Coronary artery (tissue), 2 donors: ENCODE data around the gene SCLT1.

Source experiments
- DNase-seq: peaks from one replicate; pipeline ENCODE4 v3.0.0-alpha.2; 2017; ENCODE audit warnings: low spot score
- H3K27ac ChIP-seq, 2 donors: fragments of 200-600 bp; sonication (generic); one replicate each; pipeline ENCODE4 v1.5.1; 2016 to 2019
- H3K4me3 ChIP-seq: fragments of 200-600 bp; sonication (generic); 2 replicates; pipeline ENCODE4 v1.5.1; 2016; ENCODE audit warnings: mild to moderate bottlenecking, moderate library complexity
- TF ChIP-seq, protein P1 (sequence below): fragments of 200-600 bp; sonication (generic); IDR thresholded peaks from one replicate; pipeline ENCODE4 v1.5.1; 2019; ENCODE audit warnings: antibody characterized with exemption

The SCLT1 gene

DNA sequence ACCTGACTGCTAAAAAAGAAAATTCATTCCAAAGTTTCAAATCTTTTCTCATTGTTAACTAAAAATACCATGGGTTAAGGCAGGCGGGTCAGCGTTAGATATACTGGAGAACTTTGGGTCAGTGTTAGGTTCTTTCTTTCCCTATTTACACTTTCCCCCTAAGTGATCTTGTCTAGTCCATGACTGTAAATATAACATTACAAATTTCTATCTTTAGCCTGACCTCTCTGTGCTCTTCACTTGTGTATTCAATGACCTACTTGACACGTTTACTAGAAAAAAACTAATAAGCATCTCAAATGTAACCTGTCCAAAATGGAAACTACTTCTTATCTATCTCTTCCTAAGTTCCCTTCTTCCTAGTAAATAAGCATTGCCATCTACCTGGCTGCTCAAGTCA is 188.5 kb downstream of the SCLT1 start:
- Histone ChIP-seq H3K27ac (no peak overlapping the region), H3K4me3 (no peak overlapping the region)
- DNase-seq = no peak
- TF ChIP-seq, protein P1, sequence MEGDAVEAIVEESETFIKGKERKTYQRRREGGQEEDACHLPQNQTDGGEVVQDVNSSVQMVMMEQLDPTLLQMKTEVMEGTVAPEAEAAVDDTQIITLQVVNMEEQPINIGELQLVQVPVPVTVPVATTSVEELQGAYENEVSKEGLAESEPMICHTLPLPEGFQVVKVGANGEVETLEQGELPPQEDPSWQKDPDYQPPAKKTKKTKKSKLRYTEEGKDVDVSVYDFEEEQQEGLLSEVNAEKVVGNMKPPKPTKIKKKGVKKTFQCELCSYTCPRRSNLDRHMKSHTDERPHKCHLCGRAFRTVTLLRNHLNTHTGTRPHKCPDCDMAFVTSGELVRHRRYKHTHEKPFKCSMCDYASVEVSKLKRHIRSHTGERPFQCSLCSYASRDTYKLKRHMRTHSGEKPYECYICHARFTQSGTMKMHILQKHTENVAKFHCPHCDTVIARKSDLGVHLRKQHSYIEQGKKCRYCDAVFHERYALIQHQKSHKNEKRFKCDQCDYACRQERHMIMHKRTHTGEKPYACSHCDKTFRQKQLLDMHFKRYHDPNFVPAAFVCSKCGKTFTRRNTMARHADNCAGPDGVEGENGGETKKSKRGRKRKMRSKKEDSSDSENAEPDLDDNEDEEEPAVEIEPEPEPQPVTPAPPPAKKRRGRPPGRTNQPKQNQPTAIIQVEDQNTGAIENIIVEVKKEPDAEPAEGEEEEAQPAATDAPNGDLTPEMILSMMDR = no peak

DNA sequence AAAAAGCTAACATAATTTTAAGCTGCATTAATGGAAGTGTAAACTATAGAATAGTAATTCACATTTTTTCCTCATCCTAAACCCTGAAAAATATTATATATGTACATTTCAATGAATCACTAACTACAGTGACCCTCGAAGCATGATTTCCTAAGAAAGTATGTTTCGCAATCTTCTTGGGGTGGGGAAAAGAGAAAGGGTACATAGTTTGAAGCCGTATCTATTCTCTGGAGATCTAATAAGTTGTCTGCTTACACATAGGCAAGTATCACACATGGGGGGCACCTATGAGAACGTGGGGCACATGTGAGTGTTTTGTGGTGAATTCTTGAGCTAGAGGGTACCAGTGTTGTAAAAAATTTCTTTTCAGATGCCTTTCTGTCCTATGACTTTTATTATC is 212.7 kb downstream of the SCLT1 start:
- TF ChIP-seq, protein P1 = no peak
- Histone ChIP-seq H3K27ac (no peak overlapping the region), H3K4me3 (no peak overlapping the region)
- DNase-seq = no peak

DNA sequence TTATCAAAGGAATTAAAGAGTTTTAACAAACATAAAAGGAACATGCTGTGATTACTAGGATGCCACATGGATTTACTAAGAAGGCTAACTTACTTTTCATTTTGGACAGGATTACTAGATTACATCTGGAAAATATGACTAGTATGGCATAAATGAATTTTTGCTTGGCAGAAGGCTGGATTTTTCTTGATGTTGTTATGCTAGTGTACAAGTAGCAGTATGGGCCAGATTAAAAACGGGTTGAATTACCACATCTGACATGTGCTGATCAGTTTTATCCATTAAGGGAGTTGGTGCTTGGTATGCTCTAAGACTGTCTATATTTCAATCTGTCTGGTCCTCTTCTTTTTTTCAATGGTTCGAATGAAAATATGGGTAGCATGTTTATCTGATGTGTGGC is 213.4 kb downstream of the SCLT1 start:
- DNase-seq = no peak
- Histone ChIP-seq H3K4me3 (no peak overlapping the region), H3K27ac (no peak overlapping the region)
- TF ChIP-seq, protein P1 = no peak

DNA sequence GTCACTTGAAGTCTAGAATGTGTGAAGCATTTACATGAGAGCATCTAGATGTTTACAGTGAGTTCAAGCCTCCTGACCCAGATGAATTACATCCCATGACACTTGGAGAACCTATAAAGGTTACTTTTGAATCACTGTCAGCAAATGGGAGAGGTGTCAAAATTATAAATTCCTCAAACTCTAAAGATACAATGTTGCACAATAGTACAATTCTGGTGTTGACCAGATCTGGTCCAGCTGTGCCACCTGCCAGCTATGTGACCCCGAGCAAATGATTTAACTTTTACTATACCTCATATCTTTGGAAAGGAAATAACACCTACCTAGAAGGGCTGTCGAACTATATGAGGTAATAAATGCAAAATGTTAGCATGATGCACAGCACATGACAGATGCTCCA is 214.1 kb downstream of the SCLT1 start:
- DNase-seq = no peak
- H3K4me3 ChIP-seq = no peak overlapping the region
- TF ChIP-seq, protein P1 = no peak

DNA sequence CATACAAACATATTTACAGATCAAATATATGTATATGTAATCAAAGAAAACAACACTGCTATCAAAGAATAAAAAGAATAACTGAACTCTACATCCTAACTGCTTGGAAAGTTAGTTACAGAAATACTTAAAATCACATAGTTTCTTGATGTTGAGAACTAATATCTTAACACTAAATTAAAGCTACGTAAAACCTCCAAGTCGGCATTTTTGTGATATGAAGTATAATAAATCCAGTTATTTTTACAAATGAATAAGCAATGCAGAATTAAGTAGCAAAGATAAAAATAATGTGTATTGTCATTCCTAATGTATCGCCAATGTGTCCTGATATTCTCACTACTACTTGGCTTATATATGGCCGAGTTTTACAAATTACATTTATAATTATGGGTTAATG is 215.4 kb downstream of the SCLT1 start:
- H3K27ac ChIP-seq = no peak overlapping the region
- no peak for DNase-seq
- H3K4me3 ChIP-seq = no peak overlapping the region
- TF ChIP-seq, protein P1 = no peak

More for the DNA sequence above, 214.1 kb downstream of the SCLT1 start:
- H3K27ac ChIP-seq = no peak overlapping the region

DNA sequence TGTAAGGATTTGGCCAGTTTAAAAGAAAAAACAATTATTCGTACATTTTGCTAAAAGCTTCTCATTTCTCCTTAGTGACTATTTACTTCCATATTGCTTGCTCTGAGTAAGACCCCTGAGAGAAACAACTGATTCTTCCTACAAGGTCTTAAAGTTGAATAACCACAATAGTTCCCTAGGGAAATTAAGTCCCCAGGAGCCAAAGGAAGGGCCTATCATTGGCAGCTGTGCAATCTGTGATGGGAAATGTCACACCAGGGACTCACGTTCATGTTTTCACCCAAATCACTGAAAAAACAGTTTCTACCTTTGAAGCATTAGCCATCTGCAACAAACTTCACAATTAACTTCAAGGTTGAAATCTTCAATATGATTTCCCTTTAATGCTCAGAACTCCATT is 217.1 kb downstream of the SCLT1 start:
- Histone ChIP-seq H3K27ac (no peak overlapping the region), H3K4me3 (no peak overlapping the region)
- TF ChIP-seq, protein P1 = no peak
- no peak for DNase-seq

DNA sequence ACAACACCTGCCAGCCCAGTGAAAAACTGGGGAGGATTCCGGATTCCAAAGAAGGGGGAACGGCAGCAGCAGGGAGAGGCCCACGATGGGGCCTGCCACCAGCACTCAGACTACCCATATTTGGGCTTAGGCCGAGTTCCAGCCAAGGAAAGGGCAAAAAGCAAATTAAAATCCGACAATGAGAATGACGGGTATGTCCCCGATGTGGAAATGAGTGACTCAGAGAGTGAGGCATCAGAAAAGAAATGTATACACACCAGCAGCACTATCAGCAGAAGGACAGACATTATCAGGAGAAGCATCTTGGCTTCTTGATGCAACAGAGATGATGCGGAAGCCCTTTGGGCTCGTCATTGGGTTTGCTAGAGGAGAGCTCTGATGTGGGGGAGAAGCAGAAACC is 221.4 kb downstream of the SCLT1 start:
- DNase-seq = no peak
- Histone ChIP-seq H3K4me3 (no peak overlapping the region), H3K27ac (no peak overlapping the region)
- TF ChIP-seq, protein P1 = no peak
